ENCODE data around the gene PCDHA6.
"Not testable (repeated sequence)": the region's sequence is repeated elsewhere in the genome, so short reads cannot be mapped to it uniquely, and the experiment has no call there.

DNA sequence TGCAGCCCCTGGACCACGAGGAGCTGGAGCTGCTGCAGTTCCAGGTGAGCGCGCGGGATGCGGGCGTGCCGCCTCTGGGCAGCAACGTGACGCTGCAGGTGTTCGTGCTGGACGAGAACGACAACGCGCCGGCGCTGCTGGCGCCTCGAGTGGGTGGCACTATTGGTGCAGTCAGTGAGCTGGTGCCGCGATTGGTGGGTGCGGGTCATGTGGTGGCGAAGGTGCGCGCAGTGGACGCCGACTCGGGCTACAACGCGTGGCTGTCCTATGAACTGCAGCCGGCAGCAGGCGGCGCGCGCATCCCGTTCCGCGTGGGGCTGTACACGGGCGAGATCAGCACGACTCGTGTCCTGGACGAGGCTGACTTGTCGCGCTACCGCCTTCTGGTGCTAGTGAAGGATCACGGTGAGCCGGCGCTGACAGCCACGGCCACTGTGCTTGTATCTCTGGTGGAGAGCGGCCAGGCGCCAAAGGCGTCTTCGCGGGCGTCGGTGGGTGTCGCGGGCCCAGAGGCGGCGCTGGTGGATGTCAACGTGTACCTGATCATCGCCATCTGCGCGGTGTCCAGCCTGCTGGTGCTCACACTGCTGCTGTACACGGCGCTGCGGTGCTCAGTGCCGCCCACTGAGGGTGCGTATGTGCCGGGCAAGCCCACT is 39.8 kb upstream of the PCDHA6 start:
- not testable (repeated sequence) for TF ChIP-seq EP300 (IDR thresholded peaks at IDR 0.05)
- TF ChIP-seq, protein P1, sequence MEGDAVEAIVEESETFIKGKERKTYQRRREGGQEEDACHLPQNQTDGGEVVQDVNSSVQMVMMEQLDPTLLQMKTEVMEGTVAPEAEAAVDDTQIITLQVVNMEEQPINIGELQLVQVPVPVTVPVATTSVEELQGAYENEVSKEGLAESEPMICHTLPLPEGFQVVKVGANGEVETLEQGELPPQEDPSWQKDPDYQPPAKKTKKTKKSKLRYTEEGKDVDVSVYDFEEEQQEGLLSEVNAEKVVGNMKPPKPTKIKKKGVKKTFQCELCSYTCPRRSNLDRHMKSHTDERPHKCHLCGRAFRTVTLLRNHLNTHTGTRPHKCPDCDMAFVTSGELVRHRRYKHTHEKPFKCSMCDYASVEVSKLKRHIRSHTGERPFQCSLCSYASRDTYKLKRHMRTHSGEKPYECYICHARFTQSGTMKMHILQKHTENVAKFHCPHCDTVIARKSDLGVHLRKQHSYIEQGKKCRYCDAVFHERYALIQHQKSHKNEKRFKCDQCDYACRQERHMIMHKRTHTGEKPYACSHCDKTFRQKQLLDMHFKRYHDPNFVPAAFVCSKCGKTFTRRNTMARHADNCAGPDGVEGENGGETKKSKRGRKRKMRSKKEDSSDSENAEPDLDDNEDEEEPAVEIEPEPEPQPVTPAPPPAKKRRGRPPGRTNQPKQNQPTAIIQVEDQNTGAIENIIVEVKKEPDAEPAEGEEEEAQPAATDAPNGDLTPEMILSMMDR (IDR thresholded peaks at IDR 0.05) = not testable (repeated sequence)

Data from esophagus muscularis mucosa (tissue), 3 donors.